Measurements from ENCODE around the gene GABBR2.
A peak's percentile ranks its signal among the peaks of the same experiment; 100 is the strongest.

The GABBR2 gene

DNA sequence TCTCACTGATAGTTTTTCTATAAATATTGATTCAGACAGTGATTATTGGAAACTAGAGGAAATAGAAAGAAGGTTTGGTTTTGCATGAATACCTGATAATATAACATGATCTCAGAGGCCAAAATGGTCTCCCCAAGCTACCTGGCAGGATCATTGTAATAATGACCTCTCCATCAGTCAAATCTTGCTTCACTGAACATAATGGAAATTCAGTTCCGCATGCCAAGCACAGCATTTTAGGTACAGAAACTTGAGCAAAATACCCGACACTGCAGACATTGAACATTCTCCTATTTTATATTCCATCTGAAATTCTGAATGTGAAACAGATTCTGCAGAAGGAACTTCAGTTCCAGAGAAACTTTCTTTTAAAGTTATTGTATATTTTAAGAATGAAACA is 444.2 kb downstream of the GABBR2 start:
- TF ChIP-seq, protein P1, sequence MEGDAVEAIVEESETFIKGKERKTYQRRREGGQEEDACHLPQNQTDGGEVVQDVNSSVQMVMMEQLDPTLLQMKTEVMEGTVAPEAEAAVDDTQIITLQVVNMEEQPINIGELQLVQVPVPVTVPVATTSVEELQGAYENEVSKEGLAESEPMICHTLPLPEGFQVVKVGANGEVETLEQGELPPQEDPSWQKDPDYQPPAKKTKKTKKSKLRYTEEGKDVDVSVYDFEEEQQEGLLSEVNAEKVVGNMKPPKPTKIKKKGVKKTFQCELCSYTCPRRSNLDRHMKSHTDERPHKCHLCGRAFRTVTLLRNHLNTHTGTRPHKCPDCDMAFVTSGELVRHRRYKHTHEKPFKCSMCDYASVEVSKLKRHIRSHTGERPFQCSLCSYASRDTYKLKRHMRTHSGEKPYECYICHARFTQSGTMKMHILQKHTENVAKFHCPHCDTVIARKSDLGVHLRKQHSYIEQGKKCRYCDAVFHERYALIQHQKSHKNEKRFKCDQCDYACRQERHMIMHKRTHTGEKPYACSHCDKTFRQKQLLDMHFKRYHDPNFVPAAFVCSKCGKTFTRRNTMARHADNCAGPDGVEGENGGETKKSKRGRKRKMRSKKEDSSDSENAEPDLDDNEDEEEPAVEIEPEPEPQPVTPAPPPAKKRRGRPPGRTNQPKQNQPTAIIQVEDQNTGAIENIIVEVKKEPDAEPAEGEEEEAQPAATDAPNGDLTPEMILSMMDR (IDR thresholded peaks at IDR 0.05; ENCODE audit: insufficient read depth, missing control alignments) = no peak
- FAIRE-seq (no peak), DNase-seq (ENCODE audit: insufficient read length, low spot score) (no peak)

DNA sequence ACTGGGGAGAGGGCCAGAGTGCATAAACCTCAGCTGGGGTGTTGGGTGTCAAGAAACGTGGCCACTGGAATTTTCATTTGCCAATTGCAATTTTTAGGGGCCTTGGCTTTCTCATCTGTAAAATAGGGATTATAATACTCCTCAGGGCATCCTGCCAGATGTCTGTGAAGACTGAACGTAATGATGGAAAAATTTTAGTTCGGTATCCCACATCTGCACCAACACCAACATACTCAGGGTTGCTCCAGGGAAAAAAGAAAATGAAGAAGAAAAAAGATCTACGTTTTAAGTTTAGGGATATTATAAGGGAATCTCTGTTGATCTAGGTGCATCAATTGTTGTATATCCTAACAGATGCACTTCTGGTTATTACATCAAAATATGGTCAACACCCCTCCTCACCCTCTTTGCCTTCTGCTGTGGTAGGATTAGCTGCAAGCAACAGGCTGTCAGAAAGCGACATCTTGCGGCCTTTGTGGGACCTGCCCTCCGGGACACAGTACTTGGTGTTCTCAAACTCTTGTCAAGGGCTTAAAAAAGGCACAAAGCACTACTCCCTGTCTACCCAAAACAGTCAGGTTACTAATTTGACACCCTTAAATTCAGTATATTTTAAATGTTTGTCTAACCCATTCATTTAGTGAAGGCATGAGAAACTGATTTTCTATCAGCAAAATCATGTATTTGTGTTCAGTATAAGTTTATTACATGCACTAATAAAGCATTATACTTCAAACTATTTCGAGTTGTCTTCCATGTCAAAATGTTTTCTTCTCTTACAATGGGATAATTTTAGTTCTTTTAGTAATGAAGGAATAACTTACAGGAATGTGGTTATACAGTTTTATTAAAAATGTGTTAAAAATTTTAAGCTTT is 445.0 kb downstream of the GABBR2 start:
- FAIRE-seq = peak; percentile 53
- DNase-seq (ENCODE audit: insufficient read length, low spot score) = peak; percentile 38
- TF ChIP-seq, protein P1 (IDR thresholded peaks at IDR 0.05; ENCODE audit: insufficient read depth, missing control alignments) = peak; percentile 98

DNA sequence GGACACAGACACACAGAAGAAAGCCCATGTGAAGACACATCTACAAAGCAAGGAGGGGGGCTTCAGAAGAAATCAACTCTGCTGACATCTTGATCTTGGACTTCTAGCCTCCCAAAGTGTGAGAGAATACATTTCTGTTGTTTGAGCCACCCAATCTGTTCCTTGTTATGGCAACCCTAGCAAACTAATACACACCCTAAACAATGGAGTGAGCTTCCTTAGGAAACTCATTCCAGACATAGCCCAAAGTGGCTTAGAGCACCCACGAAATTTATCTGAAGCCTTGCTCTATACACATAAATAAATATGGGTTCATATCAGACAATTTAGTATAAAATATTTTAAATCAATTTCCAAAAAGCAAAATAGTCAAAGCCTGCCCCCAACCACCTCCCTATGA is 445.7 kb downstream of the GABBR2 start:
- DNase-seq (ENCODE audit: insufficient read length, low spot score) (no peak), FAIRE-seq (no peak)
- TF ChIP-seq, protein P1 (IDR thresholded peaks at IDR 0.05; ENCODE audit: insufficient read depth, missing control alignments) = no peak

DNA sequence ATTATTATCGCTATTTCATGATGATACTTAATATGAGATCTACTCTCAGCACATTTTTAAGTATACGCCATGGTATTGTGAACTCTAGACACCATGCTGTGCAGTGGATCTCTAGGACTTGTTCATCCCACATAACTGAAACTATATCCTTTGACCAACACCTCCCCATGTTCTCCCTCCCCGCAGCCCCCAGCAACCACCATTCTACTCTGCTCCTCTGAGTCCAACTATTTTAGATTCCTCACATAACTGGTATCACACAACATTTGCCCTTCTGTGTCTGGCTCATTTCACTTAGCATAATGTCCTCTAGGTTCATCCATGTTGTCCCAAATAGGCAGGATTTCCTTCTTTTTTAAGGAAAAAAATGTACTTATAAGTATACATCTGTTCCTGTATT is 446.7 kb downstream of the GABBR2 start:
- FAIRE-seq = no peak
- TF ChIP-seq, protein P1 (IDR thresholded peaks at IDR 0.05; ENCODE audit: insufficient read depth, missing control alignments) = no peak
- no peak for DNase-seq (ENCODE audit: insufficient read length, low spot score)

DNA sequence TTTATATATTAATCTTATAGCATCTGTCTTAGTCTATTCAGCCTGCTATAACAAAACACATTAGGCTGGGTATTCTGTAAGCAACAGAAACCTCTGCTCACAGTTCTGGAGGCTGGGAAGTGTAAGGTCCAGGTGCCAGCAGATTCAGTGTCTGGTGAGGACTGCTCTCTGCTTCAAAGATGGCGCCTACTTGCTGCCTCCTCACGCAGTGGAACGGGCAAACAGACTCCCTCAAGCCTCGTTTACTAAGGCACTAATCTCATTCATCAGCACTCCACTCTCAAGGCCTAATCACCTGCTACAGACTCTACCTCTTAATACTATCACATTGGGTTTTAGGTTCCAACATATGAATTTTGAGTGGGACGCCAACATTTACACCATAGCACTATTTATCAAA is 448.1 kb downstream of the GABBR2 start:
- TF ChIP-seq, protein P1 (IDR thresholded peaks at IDR 0.05; ENCODE audit: insufficient read depth, missing control alignments) = no peak
- FAIRE-seq = no peak

DNA sequence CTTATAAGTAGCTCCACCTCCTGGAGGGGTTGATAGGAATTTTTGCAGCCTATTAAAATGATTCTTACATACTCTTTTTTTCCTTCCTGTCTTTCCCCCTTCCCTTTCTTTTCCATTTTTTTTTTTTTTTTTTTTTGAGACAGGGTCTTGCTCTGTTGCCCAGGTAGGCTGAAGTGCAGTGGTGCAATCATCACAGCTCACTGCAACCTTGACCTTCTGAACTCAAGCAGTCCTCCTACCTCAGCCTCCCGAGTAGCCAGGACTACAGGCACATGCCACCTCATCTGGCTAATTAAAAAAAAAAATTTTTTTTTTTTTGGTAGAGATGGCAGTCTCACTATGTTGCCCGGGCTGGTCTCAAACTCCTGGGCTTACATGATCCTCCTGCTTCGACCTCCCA is 448.9 kb downstream of the GABBR2 start:
- no peak for FAIRE-seq
- DNase-seq (ENCODE audit: insufficient read length, low spot score) = no peak

More for the DNA sequence above, 448.1 kb downstream of the GABBR2 start:
- no peak for DNase-seq (ENCODE audit: insufficient read length, low spot score)

More for the DNA sequence above, 448.9 kb downstream of the GABBR2 start:
- TF ChIP-seq, protein P1 (IDR thresholded peaks at IDR 0.05; ENCODE audit: insufficient read depth, missing control alignments) = no peak

All from D721Med (cell line).